ENCODE measurements around the gene ATCAY. TPM values are rescaled to one million over a fixed set of nuclear protein-coding genes. Genes with fewer than 3 reads are reported as not detected.
A peak's percentile ranks its signal among the peaks of the same experiment; 100 is the strongest.

The ATCAY gene
- total RNA-seq, 1 experiment from 2014 or later, result not detected

DNA sequence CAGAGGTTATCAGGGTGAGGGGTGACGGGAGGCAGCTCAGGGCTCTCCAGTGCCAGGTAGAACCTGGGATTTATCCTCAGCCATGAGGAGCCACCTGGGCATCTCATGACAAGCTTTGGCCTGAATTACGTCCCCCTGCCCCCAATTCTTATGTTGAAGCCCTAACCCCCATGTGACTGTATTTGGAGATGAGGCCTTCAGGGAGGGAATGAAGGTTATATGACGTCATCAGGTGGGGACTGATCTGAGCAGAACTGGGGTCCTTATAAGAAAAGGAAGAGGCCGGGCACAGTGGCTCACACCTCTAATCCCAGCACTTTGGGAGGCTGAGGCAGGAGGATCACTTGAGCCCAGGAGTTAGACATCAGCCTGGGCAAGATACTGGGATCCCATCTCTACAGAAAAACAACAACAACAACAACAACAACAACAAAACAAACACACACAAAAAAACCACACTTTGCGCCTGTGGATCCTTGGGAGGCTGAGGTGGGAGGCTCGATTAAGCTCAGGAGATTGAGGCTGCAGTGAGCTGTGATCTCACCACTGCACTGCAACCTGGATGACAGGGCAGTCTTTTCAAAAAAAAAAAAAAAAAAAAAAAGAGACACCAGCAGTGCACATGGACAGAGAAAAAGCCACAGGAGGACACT, 30.0 kb upstream of the ATCAY start:
- no peaks in the 10 kb centered on the region for H3K4me1 ChIP-seq (ENCODE audit: low read length)
- no peaks in the 10 kb centered on the region; the same call in 1 of the 2 replicates for H3K27me3 ChIP-seq (ENCODE audit: low read length)
- peaks cover 23% of the 10 kb centered on the region for H3K9me3 ChIP-seq (ENCODE audit: low read length)
- H3K4me3 ChIP-seq (ENCODE audit: low read length), result no peak overlapping the region
- no peaks in the 10 kb centered on the region for H3K79me2 ChIP-seq (ENCODE audit: low read length)
- H3K9me2 ChIP-seq (replicated peaks; ENCODE audit: insufficient read depth, low read length), result no peaks in the 10 kb centered on the region
- no peak overlapping the region for H3K4me2 ChIP-seq (ENCODE audit: low read depth, low read length, poor library complexity, severe bottlenecking)
- DNase-seq, result no peak
- H3K36me3 ChIP-seq (ENCODE audit: insufficient read depth, low read length), result no peaks in the 10 kb centered on the region
- H2AFZ ChIP-seq (ENCODE audit: low read length), result no peak overlapping the region
- no peaks in the 10 kb centered on the region for H4K20me1 ChIP-seq (ENCODE audit: insufficient read depth, low read depth, low read length)
- H3K27ac ChIP-seq (ENCODE audit: low read length), result no peak overlapping the region
- no peak overlapping the region for H3K9ac ChIP-seq (ENCODE audit: low read length)

DNA sequence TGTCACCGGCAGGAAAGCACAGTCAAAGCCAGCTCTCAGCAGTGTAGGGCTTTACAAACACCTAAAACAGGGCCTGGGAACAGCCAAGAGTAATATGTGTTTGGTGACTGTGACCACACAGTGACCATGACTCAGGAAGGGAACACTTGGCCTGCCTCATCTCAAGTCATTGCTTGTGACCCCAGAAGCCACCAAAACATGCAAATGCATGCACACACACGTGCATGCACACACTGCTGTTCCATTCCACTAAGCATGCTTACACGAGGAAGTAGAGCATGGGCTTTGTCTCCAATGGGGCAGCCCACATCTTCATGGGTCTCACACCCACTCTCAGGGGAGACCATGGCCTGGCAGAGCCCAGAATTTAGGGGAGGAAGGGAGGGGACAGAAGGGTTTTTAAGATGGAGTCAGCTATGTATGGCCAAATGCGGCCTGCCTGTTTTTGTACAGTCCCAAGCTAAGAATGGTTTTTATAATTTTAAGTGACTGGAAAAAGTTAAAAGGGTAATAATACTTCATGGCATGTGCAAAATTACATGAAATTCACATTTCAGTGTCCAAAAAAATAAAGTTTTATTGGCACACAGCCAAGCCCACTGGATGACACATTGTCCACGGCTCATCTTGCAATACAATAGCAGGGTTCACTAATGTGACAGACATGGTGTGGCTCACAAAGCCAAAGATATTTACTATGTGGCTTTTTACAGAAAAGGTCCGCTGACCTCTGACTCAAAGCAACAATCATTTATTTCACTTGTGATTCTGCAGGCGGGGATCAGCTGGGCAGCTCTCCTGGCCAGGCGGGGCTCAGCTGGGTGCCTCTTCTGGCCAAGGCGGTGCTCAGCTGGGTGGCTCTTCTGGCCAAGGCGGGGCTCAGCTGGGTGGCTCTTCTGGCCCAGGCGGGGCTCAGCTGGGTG, 29.0 kb upstream of the ATCAY start:
- Histone ChIP-seq H3K4me1 (ENCODE audit: low read length) (no peaks in the 10 kb centered on the region), H3K36me3 (ENCODE audit: insufficient read depth, low read length) (no peaks in the 10 kb centered on the region), H3K79me2 (ENCODE audit: low read length) (no peaks in the 10 kb centered on the region), H2AFZ (ENCODE audit: low read length) (no peak overlapping the region), H3K9me3 (ENCODE audit: low read length) (peaks cover 23% of the 10 kb centered on the region), H3K9me2 (replicated peaks; ENCODE audit: insufficient read depth, low read length) (no peaks in the 10 kb centered on the region), H3K27ac (ENCODE audit: low read length) (no peak overlapping the region), H3K4me3 (ENCODE audit: low read length) (no peak overlapping the region), H3K4me2 (ENCODE audit: low read depth, low read length, poor library complexity, severe bottlenecking) (no peak overlapping the region), H3K27me3 (ENCODE audit: low read length) (no peaks in the 10 kb centered on the region; the same call in 1 of the 2 replicates), H3K9ac (ENCODE audit: low read length) (no peak overlapping the region), H4K20me1 (ENCODE audit: insufficient read depth, low read depth, low read length) (no peaks in the 10 kb centered on the region)
- DNase-seq, result no peak

DNA sequence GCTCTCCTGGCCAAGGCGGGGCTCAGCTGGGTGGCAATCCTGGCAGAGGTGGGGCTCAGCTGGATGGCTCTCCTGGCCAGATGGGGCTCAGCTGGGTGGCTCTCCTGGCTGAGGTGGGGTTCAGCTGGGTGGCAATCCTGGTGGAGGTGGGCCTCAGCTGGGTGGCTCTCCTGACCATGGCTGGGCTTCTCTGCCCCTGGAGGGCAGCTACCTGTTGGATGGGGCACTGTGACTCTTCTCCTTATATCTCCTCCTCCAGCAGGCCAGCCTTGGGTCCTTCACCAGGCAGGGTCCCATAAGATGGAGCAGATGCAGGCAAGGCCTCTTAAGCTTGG, 28.3 kb upstream of the ATCAY start:
- no peak overlapping the region for H3K27ac ChIP-seq (ENCODE audit: low read length)
- no peak for DNase-seq
- no peaks in the 10 kb centered on the region for H3K79me2 ChIP-seq (ENCODE audit: low read length)
- peaks cover 23% of the 10 kb centered on the region for H3K9me3 ChIP-seq (ENCODE audit: low read length)
- H3K4me3 ChIP-seq (ENCODE audit: low read length), result no peak overlapping the region
- no peaks in the 10 kb centered on the region for H3K4me1 ChIP-seq (ENCODE audit: low read length)
- no peak overlapping the region for H2AFZ ChIP-seq (ENCODE audit: low read length)
- no peaks in the 10 kb centered on the region for H4K20me1 ChIP-seq (ENCODE audit: insufficient read depth, low read depth, low read length)
- no peaks in the 10 kb centered on the region for H3K9me2 ChIP-seq (replicated peaks; ENCODE audit: insufficient read depth, low read length)
- no peaks in the 10 kb centered on the region; the same call in 1 of the 2 replicates for H3K27me3 ChIP-seq (ENCODE audit: low read length)
- H3K9ac ChIP-seq (ENCODE audit: low read length), result no peak overlapping the region
- no peak overlapping the region for H3K4me2 ChIP-seq (ENCODE audit: low read depth, low read length, poor library complexity, severe bottlenecking)
- no peaks in the 10 kb centered on the region for H3K36me3 ChIP-seq (ENCODE audit: insufficient read depth, low read length)

DNA sequence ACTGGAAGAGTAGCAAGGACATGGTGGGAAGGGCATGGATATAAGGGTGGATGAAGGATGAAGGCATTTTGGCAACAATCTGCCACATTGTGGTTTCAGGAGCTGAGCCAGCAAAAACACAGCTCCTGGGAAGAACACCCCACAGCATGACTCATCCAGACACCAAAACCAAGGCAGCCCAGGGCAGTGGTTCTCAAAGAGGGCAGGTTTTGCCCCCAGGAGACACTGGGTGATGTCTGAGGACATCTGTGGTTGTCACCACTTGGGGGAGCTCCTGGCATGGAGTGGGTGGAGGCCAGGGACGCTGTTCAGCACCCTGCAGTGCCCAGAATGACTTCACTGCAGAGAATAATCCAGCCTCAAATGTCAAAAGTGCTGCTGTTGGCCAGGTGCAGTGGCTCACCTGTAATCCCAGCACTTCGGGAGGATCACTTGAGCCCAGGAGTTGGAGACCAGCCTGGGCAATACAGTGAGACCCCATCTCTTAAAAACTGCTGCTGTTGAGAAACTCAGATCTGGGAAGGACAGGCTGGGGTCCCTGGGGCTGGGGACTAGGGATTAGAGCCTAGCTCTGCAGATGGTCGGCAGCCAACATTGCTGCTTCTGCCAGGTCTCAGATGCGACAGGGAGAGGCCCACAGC, 27.8 kb upstream of the ATCAY start:
- Histone ChIP-seq H3K36me3 (ENCODE audit: insufficient read depth, low read length) (no peaks in the 10 kb centered on the region), H3K9me3 (ENCODE audit: low read length) (peaks cover 23% of the 10 kb centered on the region), H2AFZ (ENCODE audit: low read length) (no peak overlapping the region), H3K4me2 (ENCODE audit: low read depth, low read length, poor library complexity, severe bottlenecking) (no peak overlapping the region), H3K4me3 (ENCODE audit: low read length) (no peak overlapping the region), H3K4me1 (ENCODE audit: low read length) (no peaks in the 10 kb centered on the region), H3K9ac (ENCODE audit: low read length) (no peak overlapping the region), H3K27me3 (ENCODE audit: low read length) (no peaks in the 10 kb centered on the region; the same call in 1 of the 2 replicates), H3K27ac (ENCODE audit: low read length) (no peak overlapping the region), H3K9me2 (replicated peaks; ENCODE audit: insufficient read depth, low read length) (no peaks in the 10 kb centered on the region), H4K20me1 (ENCODE audit: insufficient read depth, low read depth, low read length) (no peaks in the 10 kb centered on the region), H3K79me2 (ENCODE audit: low read length) (no peaks in the 10 kb centered on the region)
- peak; percentile 48 for DNase-seq

DNA sequence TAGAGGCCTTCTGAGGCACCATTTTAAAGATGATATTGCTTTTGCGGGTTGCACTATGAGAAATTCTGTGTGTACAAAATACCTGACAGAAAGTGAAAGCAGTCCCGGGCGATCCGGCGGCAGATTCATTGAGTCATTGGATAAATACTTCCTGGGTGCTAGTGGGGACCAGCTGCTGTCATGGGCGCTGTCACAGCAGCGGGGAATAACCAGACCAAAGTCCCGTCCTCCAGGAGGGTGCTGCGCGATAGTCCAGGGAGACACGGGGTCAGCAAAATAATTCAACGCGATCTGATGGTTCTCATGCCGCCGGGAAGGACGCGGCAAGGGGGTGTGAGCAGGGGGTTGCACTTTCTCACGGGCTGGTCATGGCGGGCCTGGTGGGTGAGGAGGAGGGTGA, 25.2 kb upstream of the ATCAY start:
- DNase-seq, result no peak
- Histone ChIP-seq H2AFZ (ENCODE audit: low read length) (no peak overlapping the region), H3K9ac (ENCODE audit: low read length) (no peak overlapping the region), H3K9me3 (ENCODE audit: low read length) (peaks cover 23% of the 10 kb centered on the region), H4K20me1 (ENCODE audit: insufficient read depth, low read depth, low read length) (no peaks in the 10 kb centered on the region), H3K27me3 (ENCODE audit: low read length) (no peaks in the 10 kb centered on the region), H3K9me2 (replicated peaks; ENCODE audit: insufficient read depth, low read length) (no peaks in the 10 kb centered on the region), H3K36me3 (ENCODE audit: insufficient read depth, low read length) (no peaks in the 10 kb centered on the region), H3K79me2 (ENCODE audit: low read length) (no peaks in the 10 kb centered on the region), H3K4me1 (ENCODE audit: low read length) (no peaks in the 10 kb centered on the region), H3K27ac (ENCODE audit: low read length) (no peak overlapping the region), H3K4me3 (ENCODE audit: low read length) (no peak overlapping the region), H3K4me2 (ENCODE audit: low read depth, low read length, poor library complexity, severe bottlenecking) (no peak overlapping the region)

DNA sequence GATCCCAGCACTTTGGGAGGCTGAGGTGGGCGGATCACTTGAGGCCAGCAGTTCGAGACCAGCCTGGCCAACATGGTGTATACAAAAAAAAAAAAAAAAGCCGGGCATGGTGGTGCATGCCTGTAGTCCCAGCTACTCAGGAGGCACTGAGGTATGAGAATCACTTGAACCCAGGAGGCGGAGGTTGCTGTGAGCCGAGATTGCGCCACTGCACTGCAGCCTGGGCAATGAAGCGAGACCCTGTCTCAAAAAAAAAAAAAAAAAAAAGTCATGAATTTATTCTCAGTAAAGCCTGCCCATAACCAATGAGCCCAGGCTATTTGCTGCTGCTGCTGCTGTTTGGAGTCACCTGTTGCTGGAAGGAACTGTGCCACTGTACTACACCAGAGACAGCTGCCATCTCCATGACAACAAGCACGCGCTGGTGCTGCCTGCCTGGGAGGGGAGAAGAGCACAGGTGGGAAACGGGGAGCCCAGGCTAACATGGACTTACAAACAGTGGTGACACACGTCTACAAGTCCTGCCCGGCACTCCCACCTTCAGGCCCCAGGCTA, 23.0 kb upstream of the ATCAY start:
- H3K36me3 ChIP-seq (ENCODE audit: insufficient read depth, low read length), result no peaks in the 10 kb centered on the region
- peaks cover 6% of the 10 kb centered on the region; the same call in 1 of the 2 replicates for H3K9me3 ChIP-seq (ENCODE audit: low read length)
- H3K27ac ChIP-seq (ENCODE audit: low read length), result no peak overlapping the region
- no peak overlapping the region for H3K4me3 ChIP-seq (ENCODE audit: low read length)
- peak; percentile 78 for DNase-seq
- H3K27me3 ChIP-seq (ENCODE audit: low read length), result no peaks in the 10 kb centered on the region
- no peaks in the 10 kb centered on the region for H3K9me2 ChIP-seq (replicated peaks; ENCODE audit: insufficient read depth, low read length)
- H4K20me1 ChIP-seq (ENCODE audit: insufficient read depth, low read depth, low read length), result no peaks in the 10 kb centered on the region
- H2AFZ ChIP-seq (ENCODE audit: low read length), result no peak overlapping the region
- H3K79me2 ChIP-seq (ENCODE audit: low read length), result no peaks in the 10 kb centered on the region
- H3K9ac ChIP-seq (ENCODE audit: low read length), result no peak overlapping the region
- H3K4me1 ChIP-seq (ENCODE audit: low read length), result no peaks in the 10 kb centered on the region
- no peak overlapping the region for H3K4me2 ChIP-seq (ENCODE audit: low read depth, low read length, poor library complexity, severe bottlenecking)

DNA sequence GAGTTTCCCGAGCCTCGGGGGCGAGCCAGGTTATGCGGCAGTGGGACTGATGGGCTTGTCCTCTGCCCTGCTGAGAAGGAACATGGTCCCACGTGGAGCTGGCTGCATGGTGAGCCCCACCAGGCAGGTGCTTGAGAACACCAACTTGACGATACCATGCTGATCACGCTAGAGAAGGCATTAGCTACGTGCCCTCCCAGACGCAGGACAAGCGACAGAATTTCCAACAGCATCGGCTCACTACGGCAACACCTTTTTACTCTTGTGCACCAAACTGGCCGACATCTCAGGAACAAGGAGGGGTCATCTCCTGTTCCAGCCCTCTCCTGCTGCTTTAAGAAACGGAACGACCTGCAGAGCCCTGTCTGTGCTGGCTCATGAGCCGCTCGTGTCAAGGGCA, 20.0 kb upstream of the ATCAY start:
- no peak for DNase-seq
- no peaks in the 10 kb centered on the region for H3K9me3 ChIP-seq (ENCODE audit: low read length)

More for the DNA sequence above, 20.0 kb upstream of the ATCAY start:
- Histone ChIP-seq H3K9me2 (replicated peaks; ENCODE audit: insufficient read depth, low read length) (no peaks in the 10 kb centered on the region), H4K20me1 (ENCODE audit: insufficient read depth, low read depth, low read length) (no peaks in the 10 kb centered on the region), H3K4me1 (ENCODE audit: low read length) (no peaks in the 10 kb centered on the region), H3K27me3 (ENCODE audit: low read length) (no peaks in the 10 kb centered on the region), H3K9ac (ENCODE audit: low read length) (no peak overlapping the region), H3K4me3 (ENCODE audit: low read length) (no peak overlapping the region), H3K36me3 (ENCODE audit: insufficient read depth, low read length) (no peaks in the 10 kb centered on the region), H2AFZ (ENCODE audit: low read length) (no peak overlapping the region), H3K27ac (ENCODE audit: low read length) (no peak overlapping the region), H3K79me2 (ENCODE audit: low read length) (no peaks in the 10 kb centered on the region), H3K4me2 (ENCODE audit: low read depth, low read length, poor library complexity, severe bottlenecking) (no peak overlapping the region)
